MCF 10A (cell line): ENCODE data around the gene PHGDH. TPM values are rescaled to one million over a fixed set of nuclear protein-coding genes. Genes with fewer than 3 reads are reported as not detected.

ENCODE experiments used
- BruUV-seq: library from RNA; stranded (reverse); fragments of 400-500 nt; replicated peaks from 2 replicates; lab custom pipeline; 2021; lab: Mats Ljungman, UMichigan
- CTCF ChIA-PET: fragments of 300-600 bp; sonication (Branson Sonifier 250); formaldehyde crosslinking; extraction: SDS; loops from one replicate; lab custom pipeline; 2021; ENCODE audit warnings: antibody characterized with exemption, inconsistent platforms; lab: Yijun Ruan, JAX
- POLR2A ChIA-PET: fragments of 300-600, 350-650 bp; sonication (Branson Sonifier 250); formaldehyde crosslinking; extraction: SDS; loops from one replicate; lab custom pipeline; 2020; ENCODE audit warnings: antibody characterized with exemption, inconsistent platforms; lab: Yijun Ruan, JAX
- DNase-seq: peaks from one replicate; pipeline ENCODE4 v3.0.0-alpha.2; 2018; ENCODE audit not compliant: unreplicated experiment
- H3K27ac Mint-ChIP-seq: one replicate; pipeline ENCODE4 v1.8.0; 2022; ENCODE audit warnings: mild to moderate bottlenecking, low read depth, mixed read lengths; ENCODE audit not compliant: unreplicated experiment
- H3K27me3 Mint-ChIP-seq: one replicate; pipeline ENCODE4 v1.8.0; 2022; ENCODE audit warnings: mixed read lengths; ENCODE audit not compliant: insufficient read depth, unreplicated experiment
- H3K36me3 Mint-ChIP-seq: one replicate; pipeline ENCODE4 v1.8.0; 2022; ENCODE audit warnings: mild to moderate bottlenecking, moderate library complexity, mixed read lengths; ENCODE audit not compliant: insufficient read depth, unreplicated experiment
- H3K4me1 Mint-ChIP-seq: one replicate; pipeline ENCODE4 v1.8.0; 2022; ENCODE audit warnings: mixed read lengths; ENCODE audit not compliant: insufficient read depth, unreplicated experiment
- H3K4me3 Mint-ChIP-seq: one replicate; pipeline ENCODE4 v1.8.0; 2022; ENCODE audit warnings: mild to moderate bottlenecking, moderate library complexity, mixed read lengths; ENCODE audit not compliant: unreplicated experiment
- H3K9me3 Mint-ChIP-seq: one replicate; pipeline ENCODE4 v1.8.0; 2022; ENCODE audit warnings: mixed read lengths; ENCODE audit not compliant: unreplicated experiment
- CTCF ChIP-seq: fragments of 200-600 bp; IDR thresholded peaks from one replicate; pipeline ENCODE4 v1.8.0; 2022; ENCODE audit warnings: antibody characterized with exemption, mild to moderate bottlenecking; ENCODE audit not compliant: unreplicated experiment
- intact Hi-C: fragments of 100-400 bp; cut with micrococcal nuclease; formaldehyde crosslinking; loops from 2 replicates; pipeline ENCODE4 v1.14.1; 2022
- total RNA-seq: library from RNA; stranded (reverse); gene quantifications from 2 replicates; pipeline ENCODE4 v1.2.3, GENCODE V29; 2022

PHGDH gene
- total RNA-seq, 1 experiment from 2014 or later = 198 TPM

GRCh38 chr1:119740896-119741780, 29.4 kb downstream of the PHGDH start:
- Mint-ChIP-seq H3K27ac (no peak overlapping the region), H3K36me3 (peaks cover 35% of the 10 kb centered on the region), H3K9me3 (no peaks in the 10 kb centered on the region), H3K27me3 (no peaks in the 10 kb centered on the region), H3K4me1 (peaks cover 6% of the 10 kb centered on the region), H3K4me3 (no peak overlapping the region)
- TF ChIP-seq CTCF = no peak
- CTCF ChIA-PET = interaction anchor here (0.6 to 3.9 kb wide), 10 partner anchors 17 to 227 kb away, joined by 3 to 24 read pairs (median 4); no protein-coding TSS in a partner anchor
- no TSS peak for BruUV-seq
- POLR2A ChIA-PET = interaction anchor here (0.6 kb wide), 1 partner anchor 868 kb away, joined by 3 read pairs; no protein-coding TSS in a partner anchor
- no peak for DNase-seq
- intact Hi-C loops = loop anchor here (5.0 kb wide), 1 partner anchor 64 kb away; no protein-coding TSS in a partner anchor

- ChIA-PET CTCF (interaction anchor here (0.6 to 3.9 kb wide), 8 partner anchors 8 to 144 kb away, joined by 3 to 39 read pairs (median 4); no protein-coding TSS in a partner anchor), POLR2A (interaction anchor here (0.6 kb wide), 1 partner anchor 37 kb away, joined by 3 read pairs; no protein-coding TSS in a partner anchor)
- Mint-ChIP-seq H3K27me3 (no peaks in the 10 kb centered on the region), H3K4me1 (peaks cover 6% of the 10 kb centered on the region), H3K27ac (no peak overlapping the region), H3K36me3 (peaks cover 30% of the 10 kb centered on the region), H3K4me3 (no peak overlapping the region), H3K9me3 (no peaks in the 10 kb centered on the region)
- TF ChIP-seq CTCF = no peak
- no peak for DNase-seq
- intact Hi-C loops = loop anchor here (5.0 kb wide), 1 partner anchor 65 kb away; no protein-coding TSS in a partner anchor
- BruUV-seq = no TSS peak
Measured at GRCh38 chr1:119742202-119742601, 30.5 kb downstream of the PHGDH start.

- H3K27me3 Mint-ChIP-seq = no peaks in the 10 kb centered on the region
- CTCF ChIA-PET = interaction anchor here (0.7 to 3.9 kb wide), 12 partner anchors 8 to 207 kb away, joined by 3 to 65 read pairs (median 16); no protein-coding TSS in a partner anchor
- DNase-seq = no peak
Measured at GRCh38 chr1:119742677-119743076, 30.9 kb downstream of the PHGDH start.

More at GRCh38 chr1:119742677-119743076, 30.9 kb downstream of the PHGDH start:
- Mint-ChIP-seq H3K4me1 (peaks cover 6% of the 10 kb centered on the region), H3K9me3 (no peaks in the 10 kb centered on the region), H3K4me3 (no peak overlapping the region), H3K27ac (no peak overlapping the region), H3K36me3 (peaks cover 30% of the 10 kb centered on the region)
- no peak for TF ChIP-seq CTCF
- POLR2A ChIA-PET = interaction anchor here (0.6 kb wide), 1 partner anchor 37 kb away, joined by 3 read pairs; no protein-coding TSS in a partner anchor
- intact Hi-C loops = loop anchor here (5.0 kb wide), 1 partner anchor 65 kb away; no protein-coding TSS in a partner anchor
- no TSS peak for BruUV-seq
